Measurements from ENCODE around the gene SPNS2. TPM values are rescaled to one million over a fixed set of nuclear protein-coding genes. Genes with fewer than 3 reads are reported as not detected.

The SPNS2 gene
- total RNA-seq, 4 donors from 2014 or later = 8.7 to 72.0 (median 18.2) TPM

DNA sequence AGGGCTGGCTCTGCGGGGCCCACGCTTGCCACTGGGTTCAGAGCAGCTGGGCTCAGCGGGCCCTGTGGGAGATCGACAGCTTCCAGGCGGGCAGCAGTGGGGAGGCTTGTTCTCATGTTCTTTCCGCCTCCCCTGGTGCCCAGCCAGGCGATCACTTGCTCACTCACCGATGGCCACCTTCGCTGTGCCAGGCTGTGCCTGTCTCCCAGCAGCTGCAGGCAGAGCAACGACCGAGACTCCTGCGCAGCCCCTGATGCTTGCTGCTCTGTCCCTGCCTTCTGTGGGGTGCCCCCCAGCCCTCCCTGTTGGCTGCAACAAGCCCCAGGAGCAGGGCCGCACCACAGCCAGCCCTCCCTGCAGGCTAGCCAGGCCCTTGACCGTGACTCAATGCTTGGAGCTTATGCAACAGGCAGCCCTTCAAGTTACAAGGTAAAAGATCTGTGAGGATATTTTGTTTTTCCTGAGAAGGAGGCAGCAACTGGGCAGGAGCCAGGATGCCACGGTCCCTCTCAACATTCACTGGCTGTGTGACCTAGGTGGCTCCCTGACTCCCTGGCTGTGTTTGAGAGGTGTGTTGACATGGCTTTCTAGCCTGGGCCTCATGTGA is 9.6 kb upstream of the SPNS2 start:
- Histone ChIP-seq H3K27ac (no peak overlapping the region), H3K36me3 (no peaks in the 10 kb centered on the region), H3K27me3 (no peaks in the 10 kb centered on the region), H3K4me1 (peaks cover 0 to 9% (median 0%) of the 10 kb centered on the region in 4 donors), H3K4me3 (no peak overlapping the region), H3K9me3 (no peaks in the 10 kb centered on the region)
- intact Hi-C loops (cut with DNase I; ENCODE audit: low total_unique reads) = no loop called here
- WGBS, 2 donors (ENCODE audit: low coverage in 1 of 2) = 93 to 100% methylated on average over 1 to 15 of the region's 15 CpGs
- TF ChIP-seq POLR2AphosphoS5 (IDR thresholded peaks at IDR 0.05) (no peak), POLR2A (IDR thresholded peaks at IDR 0.05) (no peak), EP300 (IDR thresholded peaks at IDR 0.05; ENCODE audit: low read depth) (no peak)
- TF ChIP-seq, protein P1, sequence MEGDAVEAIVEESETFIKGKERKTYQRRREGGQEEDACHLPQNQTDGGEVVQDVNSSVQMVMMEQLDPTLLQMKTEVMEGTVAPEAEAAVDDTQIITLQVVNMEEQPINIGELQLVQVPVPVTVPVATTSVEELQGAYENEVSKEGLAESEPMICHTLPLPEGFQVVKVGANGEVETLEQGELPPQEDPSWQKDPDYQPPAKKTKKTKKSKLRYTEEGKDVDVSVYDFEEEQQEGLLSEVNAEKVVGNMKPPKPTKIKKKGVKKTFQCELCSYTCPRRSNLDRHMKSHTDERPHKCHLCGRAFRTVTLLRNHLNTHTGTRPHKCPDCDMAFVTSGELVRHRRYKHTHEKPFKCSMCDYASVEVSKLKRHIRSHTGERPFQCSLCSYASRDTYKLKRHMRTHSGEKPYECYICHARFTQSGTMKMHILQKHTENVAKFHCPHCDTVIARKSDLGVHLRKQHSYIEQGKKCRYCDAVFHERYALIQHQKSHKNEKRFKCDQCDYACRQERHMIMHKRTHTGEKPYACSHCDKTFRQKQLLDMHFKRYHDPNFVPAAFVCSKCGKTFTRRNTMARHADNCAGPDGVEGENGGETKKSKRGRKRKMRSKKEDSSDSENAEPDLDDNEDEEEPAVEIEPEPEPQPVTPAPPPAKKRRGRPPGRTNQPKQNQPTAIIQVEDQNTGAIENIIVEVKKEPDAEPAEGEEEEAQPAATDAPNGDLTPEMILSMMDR (IDR thresholded peaks at IDR 0.05) = no peak
- in situ Hi-C loops (cut with MboI; ENCODE audit: low pct_ligation_motif_present in 1 of 4, low pct_unique_long_range_greater_than_20kb in 1 of 4, low sequenced_read_pairs in 3 of 4) = no loop called here
- no peak for DNase-seq

GRCh38 chr17:4490109-4490591 is 8.5 kb upstream of the SPNS2 start:
- peaks cover 0 to 9% (median 0%) of the 10 kb centered on the region in 4 donors for H3K4me1 ChIP-seq
- H3K27ac ChIP-seq = no peak overlapping the region
- WGBS, 2 donors (ENCODE audit: low coverage in 1 of 2) = 78% methylated on average over 9 of the region's 9 CpGs; no CpG with 5 or more reads in 1 of the 2 donors
- no peak for TF ChIP-seq POLR2AphosphoS5 (IDR thresholded peaks at IDR 0.05)
- TF ChIP-seq, protein P1 (IDR thresholded peaks at IDR 0.05) = no peak
- no peak for TF ChIP-seq EP300 (IDR thresholded peaks at IDR 0.05; ENCODE audit: low read depth)
- H3K36me3 ChIP-seq = no peaks in the 10 kb centered on the region
- DNase-seq = no peak
- no peak overlapping the region for H3K4me3 ChIP-seq
- H3K9me3 ChIP-seq = no peaks in the 10 kb centered on the region
- intact Hi-C loops (cut with DNase I; ENCODE audit: low total_unique reads) (no loop called here), in situ Hi-C loops (cut with MboI; ENCODE audit: low pct_ligation_motif_present in 1 of 4, low pct_unique_long_range_greater_than_20kb in 1 of 4, low sequenced_read_pairs in 3 of 4) (no loop called here)
- no peaks in the 10 kb centered on the region for H3K27me3 ChIP-seq

- H3K9me3 ChIP-seq = no peaks in the 10 kb centered on the region
- whole genome bisulfite sequencing, 2 donors (ENCODE audit: low coverage in 1 of 2) = 79% methylated on average over 7 of the region's 7 CpGs; no CpG with 5 or more reads in 1 of the 2 donors
- intact Hi-C loops (cut with DNase I; ENCODE audit: low total_unique reads) = no loop called here
- TF ChIP-seq POLR2A (IDR thresholded peaks at IDR 0.05) = no peak
- no peak for TF ChIP-seq POLR2AphosphoS5 (IDR thresholded peaks at IDR 0.05)
- TF ChIP-seq, protein P1 (IDR thresholded peaks at IDR 0.05) = no peak
- no peaks in the 10 kb centered on the region for H3K27me3 ChIP-seq
- no peak overlapping the region for H3K4me3 ChIP-seq
- no peak overlapping the region for H3K27ac ChIP-seq
- no peak for DNase-seq
- in situ Hi-C loops (cut with MboI; ENCODE audit: low pct_ligation_motif_present in 1 of 4, low pct_unique_long_range_greater_than_20kb in 1 of 4, low sequenced_read_pairs in 3 of 4) = no loop called here
- H3K36me3 ChIP-seq = no peaks in the 10 kb centered on the region
- H3K4me1 ChIP-seq = peaks cover 0 to 9% (median 0%) of the 10 kb centered on the region in 4 donors
These were observed 8.0 kb upstream of the SPNS2 start for GRCh38 chr17:4490637-4491061.

DNA sequence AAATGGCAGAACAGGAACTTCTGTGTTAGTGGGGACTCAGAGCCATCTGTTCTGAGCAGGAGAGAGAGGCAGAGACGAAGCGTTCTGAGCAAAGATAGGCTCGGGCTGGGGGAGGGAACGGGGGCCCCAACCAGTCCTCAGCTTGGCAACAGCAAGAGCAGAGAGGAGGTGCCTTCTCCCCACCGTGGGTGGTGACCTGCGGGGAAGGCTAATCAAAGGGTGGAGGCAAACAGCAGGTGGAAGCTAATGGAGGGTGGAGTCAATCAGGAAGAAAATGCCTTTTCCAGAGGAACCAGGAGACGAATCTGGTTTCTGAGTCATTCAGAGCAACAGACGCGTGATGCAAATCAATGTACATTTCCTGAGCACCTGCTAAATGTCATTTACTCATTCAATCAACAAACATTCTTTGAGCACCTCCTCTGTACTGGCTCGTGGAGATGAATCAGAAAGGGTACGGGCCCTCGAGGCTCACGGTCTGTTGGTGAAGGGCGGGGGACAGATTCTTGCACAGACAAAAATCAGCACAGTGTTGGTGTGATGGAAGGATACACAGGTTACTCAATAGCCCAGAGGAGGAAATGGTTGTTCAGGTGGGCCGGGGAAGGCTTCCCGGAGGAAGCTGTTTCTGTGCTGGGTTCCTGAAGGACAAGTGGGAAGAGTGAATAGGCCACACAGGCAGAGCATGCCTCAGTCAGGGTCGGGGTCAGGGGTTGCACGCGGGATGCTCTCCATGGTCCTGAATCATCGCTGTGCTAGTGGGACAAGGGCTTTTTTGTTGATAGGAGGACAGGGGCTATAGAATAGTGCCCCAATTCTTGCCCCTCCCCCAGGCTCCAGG is 5.7 kb upstream of the SPNS2 start:
- peak; percentile 72 for DNase-seq
- Histone ChIP-seq H3K9me3 (no peaks in the 10 kb centered on the region), H3K36me3 (no peaks in the 10 kb centered on the region), H3K27me3 (peaks cover 1% of the 10 kb centered on the region), H3K4me1 (peaks cover 0 to 9% (median under 1%) of the 10 kb centered on the region in 4 donors), H3K4me3 (no peak overlapping the region), H3K27ac (peak overlapping the region in 3 of 4 donors; percentile 42 to 56 (median 46))
- intact Hi-C loops (cut with DNase I; ENCODE audit: low total_unique reads) (no loop called here), in situ Hi-C loops (cut with MboI; ENCODE audit: low pct_ligation_motif_present in 1 of 4, low pct_unique_long_range_greater_than_20kb in 1 of 4, low sequenced_read_pairs in 3 of 4) (no loop called here)
- TF ChIP-seq POLR2AphosphoS5 (IDR thresholded peaks at IDR 0.05) (peak in 1 of 3 donors; percentile 32), POLR2A (IDR thresholded peaks at IDR 0.05) (no peak), EP300 (IDR thresholded peaks at IDR 0.05; ENCODE audit: low read depth) (no peak)
- WGBS, 2 donors (ENCODE audit: low coverage in 1 of 2) = 21% methylated on average over 20 of the region's 20 CpGs; no CpG with 5 or more reads in 1 of the 2 donors
